HG03095 (cell line): ENCODE data around the gene STYXL1.

Experiments used
- ATAC-seq: cut with Tn5 transposase; IDR thresholded peaks from one replicate; pipeline ENCODE4 v1.9.1; 2021; ENCODE audit warnings: moderate library complexity; ENCODE audit not compliant: unreplicated experiment

The STYXL1 gene

GRCh38 chr7:75981453-75982305 lies 66.1 kb downstream of the STYXL1 start:
- ATAC-seq = no peak

- ATAC-seq = no peak
These were observed 66.7 kb downstream of the STYXL1 start for GRCh38 chr7:75981203-75981452.

GRCh38 chr7:75980430-75981202 lies 67.2 kb downstream of the STYXL1 start:
- no peak for ATAC-seq

DNA sequence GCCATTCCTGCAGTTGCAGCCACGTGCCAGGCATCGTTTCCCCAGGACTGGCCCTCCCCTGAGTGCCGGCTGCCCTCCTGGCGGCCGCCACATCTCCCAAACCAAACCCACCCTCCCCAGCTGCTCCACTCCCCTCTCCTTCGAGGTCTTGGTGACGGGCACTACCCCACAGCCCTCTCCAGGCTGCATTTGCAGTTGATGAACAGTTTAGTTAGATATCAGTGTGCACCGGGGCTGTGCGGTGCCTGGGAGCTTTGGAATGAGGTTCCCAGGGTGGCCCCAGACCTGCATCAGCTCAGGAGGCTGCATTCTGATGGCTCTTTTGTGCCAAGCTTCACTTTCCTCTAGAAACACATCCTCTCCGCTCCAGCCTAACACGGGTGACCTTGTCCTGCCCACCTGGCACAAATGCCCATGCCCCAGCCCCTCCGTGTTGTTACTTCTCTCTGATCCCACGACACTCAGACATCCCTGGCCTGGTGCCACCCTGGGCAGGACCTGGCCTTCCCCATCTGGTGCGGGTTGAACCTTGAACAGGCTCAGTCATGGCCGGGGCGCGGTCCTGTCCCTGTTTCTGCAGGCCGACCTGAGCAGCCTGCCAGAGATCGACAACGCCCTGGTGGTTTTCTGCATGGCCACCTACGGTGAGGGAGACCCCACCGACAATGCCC lies 67.9 kb downstream of the STYXL1 start:
- no peak for ATAC-seq

GRCh38 chr7:75977743-75978142 lies 70.1 kb downstream of the STYXL1 start:
- ATAC-seq = no peak

DNA sequence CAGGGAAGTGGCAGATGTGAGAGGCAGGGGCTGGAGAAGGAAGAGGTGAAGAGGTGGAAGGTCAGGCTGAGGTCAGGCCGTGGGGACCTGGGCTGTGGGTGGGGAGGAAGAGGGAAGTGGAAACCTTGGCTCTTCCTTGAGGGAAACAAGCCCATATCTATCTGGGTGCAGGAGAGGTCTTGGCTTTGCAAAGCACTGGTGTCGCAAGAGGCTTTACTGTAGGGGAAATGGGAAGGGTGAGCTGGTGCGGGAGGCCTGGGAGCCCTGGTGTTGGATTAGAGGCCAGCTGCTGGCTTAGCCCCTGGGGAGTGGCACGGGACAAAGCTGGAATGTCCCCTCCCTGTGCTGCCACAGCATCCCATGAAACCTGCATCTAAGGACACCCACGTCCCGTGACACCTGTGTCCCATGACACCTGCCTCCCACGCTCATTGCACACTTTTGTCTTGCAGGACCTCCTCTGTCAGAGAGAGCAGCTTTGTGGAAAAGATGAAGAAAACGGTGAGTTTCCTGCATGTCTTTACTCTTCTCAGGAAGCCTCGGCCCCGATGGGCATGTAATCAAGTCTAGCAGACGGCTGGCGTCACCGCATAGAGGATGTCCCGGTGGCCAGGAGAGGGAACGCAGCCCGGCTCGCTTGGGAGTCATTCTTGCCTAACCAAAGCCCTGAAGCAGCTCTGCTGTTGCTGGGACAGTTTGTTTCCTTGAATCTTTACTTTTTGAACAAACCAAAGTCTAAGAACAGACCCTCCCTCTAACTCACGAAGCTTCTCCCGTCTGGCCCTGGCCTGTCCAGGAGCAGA lies 75.6 kb downstream of the STYXL1 start:
- ATAC-seq = no peak

DNA sequence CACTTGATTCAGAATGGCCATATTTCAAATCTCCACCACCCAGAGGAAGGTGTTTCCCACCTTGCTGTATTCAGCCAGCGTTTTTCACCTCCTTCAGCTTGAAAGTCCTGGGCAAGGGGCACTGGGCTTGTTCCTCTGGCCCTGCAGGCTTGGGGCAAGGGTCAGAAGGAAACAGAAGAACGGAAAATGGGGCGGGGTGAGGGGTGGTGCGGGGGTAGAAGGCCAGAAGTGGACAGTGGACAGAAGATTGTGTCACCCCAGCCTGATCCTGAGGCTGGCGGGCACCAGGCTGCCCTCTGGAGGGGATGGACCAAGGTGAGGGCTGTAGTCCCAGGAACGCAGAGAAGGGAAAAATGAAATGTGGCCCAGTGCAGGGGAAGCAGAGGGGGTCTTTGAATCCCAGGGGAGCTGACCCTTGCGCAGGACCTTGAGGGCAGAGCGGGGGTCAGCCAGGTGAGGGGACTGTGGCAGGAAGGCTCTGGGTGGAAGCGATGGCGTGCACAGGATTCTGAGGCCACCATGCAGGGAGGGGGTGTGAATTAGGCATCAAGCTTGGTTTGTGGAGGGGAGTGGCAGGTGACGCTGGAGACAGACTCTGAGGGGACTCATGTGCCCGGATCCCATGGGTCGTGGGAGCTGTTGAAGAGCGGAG lies 76.4 kb downstream of the STYXL1 start:
- ATAC-seq = no peak

DNA sequence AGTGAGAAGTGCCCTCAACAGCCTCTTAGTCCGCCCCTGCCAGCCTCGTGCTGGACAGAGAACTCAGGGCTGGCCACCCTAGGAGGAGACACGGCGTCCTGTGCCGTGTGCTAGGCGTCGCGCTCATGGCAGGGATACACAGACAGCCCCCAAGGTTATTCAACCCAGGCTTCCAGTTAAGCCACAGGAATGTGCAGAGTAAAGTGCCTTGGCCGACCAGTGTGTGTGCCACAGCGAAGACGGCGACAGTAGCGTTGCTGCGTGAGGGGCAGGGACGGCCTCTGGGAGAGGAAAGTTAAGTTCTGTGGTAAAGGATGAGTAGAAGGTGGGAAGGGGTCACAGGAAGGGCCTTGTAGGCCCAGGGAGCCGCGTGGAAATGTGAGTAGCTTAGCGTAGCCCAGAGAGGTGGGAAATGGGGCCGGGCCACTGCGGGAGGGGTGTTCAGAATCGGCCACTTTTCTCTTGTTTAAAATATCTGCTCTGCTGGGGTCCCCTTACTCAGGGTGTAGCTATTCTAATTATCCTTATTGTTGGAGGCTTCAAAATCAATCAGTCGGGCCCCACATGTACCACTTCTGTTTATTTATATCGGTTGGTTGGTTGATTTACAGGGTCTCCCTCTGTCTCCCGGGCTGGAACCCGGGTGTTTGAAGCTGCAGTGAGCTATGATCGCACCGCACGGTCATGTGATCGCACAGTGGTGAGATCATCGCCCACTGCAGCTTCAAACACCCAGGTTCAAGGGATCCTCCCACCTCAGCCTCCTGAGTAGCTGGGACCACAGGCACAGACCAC lies 77.9 kb downstream of the STYXL1 start:
- ATAC-seq = no peak

DNA sequence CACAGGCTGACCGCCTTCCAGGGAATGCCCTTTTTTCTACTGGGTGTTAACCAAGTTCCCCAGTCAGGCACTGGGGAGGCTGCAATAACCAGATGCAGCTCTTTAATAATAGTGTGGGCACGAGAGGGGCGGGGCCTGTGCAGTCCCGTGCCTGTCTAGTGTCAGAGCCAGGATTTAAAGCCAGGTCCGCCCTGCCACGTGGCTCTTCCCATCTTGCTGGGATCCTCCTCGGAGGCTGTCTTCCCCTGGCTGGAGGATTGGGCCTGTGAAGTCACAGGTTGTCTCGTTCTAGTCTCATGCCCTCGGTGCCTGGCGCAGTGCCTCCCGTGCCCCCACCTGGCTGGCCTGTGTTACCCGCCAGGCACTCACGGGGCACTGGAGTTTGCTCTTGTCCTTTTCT lies 78.6 kb downstream of the STYXL1 start:
- no peak for ATAC-seq

GRCh38 chr7:75968561-75969001 lies 79.2 kb downstream of the STYXL1 start:
- no peak for ATAC-seq

DNA sequence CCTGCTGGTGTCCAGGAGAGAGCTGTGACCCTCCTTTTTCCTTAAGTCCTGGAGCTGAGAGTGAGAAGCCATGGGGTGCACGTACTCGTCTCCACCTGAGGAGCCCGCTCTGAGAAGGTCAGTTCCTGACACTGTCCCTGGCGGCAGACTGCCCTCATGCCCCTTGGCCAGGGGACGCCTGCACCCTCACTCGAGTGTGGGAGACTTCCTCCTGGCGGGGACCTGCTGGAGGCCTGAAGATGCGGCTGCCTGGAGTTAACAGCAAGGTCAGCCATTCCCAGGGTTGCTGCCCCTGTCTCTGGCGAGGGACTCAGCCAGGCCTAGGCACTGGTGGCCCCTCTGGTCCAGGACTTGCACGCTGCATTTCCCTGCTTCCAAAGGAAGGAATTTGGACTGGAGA lies 79.8 kb downstream of the STYXL1 start:
- no peak for ATAC-seq

DNA sequence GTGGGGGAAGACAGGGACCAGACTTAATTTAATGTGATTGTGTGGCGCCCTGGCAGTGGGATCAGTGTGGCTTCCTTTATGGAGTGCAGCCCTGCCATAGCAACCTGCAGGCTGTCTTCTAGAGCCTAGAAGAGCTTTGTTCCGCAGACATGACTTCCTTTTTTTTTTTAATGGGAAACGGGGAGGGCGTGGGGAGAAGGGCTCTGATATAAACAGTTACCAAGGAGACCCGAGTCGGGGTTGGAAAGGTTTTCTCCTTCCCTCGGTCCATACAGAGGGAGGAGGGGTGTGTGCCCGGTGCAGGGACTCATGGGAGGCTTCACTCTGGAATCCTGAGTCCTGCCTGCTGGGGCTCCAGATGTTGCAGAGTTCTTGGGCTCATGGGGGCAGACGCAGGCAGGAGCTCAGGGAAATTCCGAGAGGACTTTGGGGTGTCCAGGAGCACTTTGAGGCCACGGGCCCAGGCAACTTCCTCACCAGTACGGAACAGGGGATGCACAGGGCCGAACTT lies 80.3 kb downstream of the STYXL1 start:
- no peak for ATAC-seq

DNA sequence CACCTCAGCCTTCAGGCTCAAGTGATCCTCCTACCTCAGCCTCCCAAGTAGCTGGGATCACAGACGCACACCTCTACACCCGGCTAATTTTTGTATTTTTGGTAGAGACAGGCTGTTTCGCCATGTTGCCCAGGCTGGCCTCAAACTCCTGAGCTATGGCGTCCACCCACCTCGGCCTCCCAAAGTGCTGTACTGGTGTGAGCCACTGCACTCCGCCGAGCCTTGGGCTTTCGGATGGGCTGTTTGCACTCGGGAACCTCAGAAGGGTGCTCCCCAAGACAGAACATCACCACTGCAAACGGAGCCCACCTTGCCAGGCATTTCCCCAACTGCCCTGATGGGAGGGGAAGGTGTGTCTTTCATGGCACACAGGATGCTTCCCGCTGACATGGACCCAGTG lies 80.7 kb downstream of the STYXL1 start:
- no peak for ATAC-seq

- ATAC-seq = no peak
These were observed 81.4 kb downstream of the STYXL1 start for GRCh38 chr7:75966190-75966961.

DNA sequence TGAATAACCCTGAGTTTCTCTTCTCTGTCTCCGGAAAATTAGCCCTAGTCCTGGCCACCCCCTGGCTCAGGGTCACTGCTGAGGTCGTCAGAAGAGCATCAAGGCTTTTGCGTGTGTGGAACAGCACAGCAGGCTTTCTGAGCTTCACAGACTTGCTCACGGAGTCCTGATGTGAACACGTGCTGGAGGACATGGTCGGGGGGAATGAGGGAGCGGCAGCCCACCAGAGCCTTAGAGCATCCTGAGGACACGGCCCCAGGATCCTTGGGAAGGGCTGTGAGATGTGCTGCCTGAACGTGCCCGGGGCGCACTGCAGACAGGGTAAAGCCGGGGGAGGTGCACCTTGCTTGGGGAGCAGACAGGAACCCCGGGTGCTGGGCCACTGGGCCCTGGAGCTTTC lies 82.2 kb downstream of the STYXL1 start:
- ATAC-seq = no peak

GRCh38 chr7:75963381-75963995 lies 84.3 kb downstream of the STYXL1 start:
- no peak for ATAC-seq

DNA sequence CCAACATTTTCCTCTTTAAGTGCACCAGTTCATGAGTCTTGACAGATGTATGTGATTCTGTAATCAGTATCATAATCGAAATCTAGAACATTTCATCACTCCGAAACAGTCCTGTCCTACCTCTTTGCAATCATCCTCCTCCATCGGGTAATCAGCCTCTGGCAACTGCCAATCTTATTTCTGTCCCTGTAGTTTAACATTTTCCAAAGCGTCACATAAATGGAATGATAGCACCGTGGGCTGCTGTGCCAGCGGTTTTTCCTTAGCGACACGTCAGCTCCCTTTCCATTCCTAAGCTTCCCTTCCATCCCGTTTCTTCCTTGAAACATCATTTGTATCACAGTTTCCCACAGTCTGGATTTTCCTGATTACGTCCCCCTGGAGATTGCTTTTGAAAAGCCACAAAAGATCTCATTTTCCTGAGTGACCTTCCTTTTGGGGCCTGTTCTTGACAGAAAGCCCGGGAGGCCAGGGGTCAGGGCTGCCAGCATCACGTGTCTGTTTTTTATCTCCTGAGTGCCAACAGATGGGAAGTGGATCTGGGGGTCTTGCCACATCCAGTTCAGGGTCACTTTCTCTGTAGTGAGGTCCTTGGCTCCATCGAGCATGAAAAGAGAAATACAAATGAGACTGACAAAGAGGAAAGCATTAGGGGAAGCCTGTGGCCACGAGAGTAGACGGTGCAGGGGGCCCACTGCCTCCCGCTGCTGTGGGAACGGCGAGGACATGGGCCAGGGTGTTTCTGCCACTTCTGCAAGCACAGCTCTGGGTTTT lies 85.0 kb downstream of the STYXL1 start:
- ATAC-seq = no peak

DNA sequence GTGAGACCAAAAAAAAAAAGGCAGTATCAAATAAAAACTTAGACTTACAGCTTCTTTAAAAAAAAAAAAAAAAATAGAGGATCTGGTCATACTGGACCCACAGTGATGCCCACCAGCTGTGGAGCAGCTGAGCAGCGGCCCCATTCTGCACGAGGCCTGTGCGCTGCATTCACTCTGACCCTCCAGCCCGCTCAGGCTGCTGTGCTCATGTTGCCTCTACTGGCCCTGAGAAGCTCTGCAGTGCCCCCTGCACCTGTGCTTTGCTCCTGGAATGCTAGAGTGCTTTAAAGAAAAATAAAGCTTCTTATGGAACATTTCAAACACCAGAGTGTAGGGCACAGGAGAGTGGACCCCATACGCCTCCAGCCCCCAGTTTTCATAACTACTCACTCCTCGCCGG lies 86.6 kb downstream of the STYXL1 start:
- ATAC-seq = no peak
